A549 treated with Hydrocortisone at 1 μM for 4 hours (cell line): ENCODE data around the gene ST6GALNAC3. TPM values are rescaled to one million over a fixed set of nuclear protein-coding genes. Genes with fewer than 3 reads are reported as not detected.

Experiments used
- total RNA-seq: library from RNA; stranded (reverse); fragments of 200-300 nt; extraction: Qiagen RNA extraction; gene quantifications from 5 replicates; pipeline ENCODE4 v1.2.3, GENCODE V29; 2022

ST6GALNAC3 gene
- 0.43 to 0.90 TPM (median 0.48 TPM) in 5 replicates for total RNA-seq

GRCh38 chr1:76074321-76075187 is at the start of gene ST6GALNAC3:
Gene ST6GALNAC3 (plus strand): TSS chr1:76074746.

Other genes with a start within 250 kb of the ST6GALNAC3 start
- gene ASB17, start 142.3 kb upstream of the ST6GALNAC3 start, total RNA-seq: not detected in 5 replicates